T-helper 1 cell treated with Interleukin-12 subunit alpha and Interleukin-12 subunit beta and Interleukin-4 antibody, amounts not matched to agents 30 μg/mL and 1 μg/mL, for 36 hours (primary cell): ENCODE data around the gene GSTA2.
"Not testable (repeated sequence)": the region's sequence is repeated elsewhere in the genome, so short reads cannot be mapped to it uniquely, and the experiment has no call there.

Source experiments
- H3K27ac Mint-ChIP-seq: one replicate; pipeline ENCODE4 v1.8.0; 2021; ENCODE audit warnings: mild to moderate bottlenecking, mixed read lengths
- H3K27me3 Mint-ChIP-seq: one replicate; pipeline ENCODE4 v1.8.0; 2021; ENCODE audit warnings: low read depth, mixed read lengths
- H3K36me3 Mint-ChIP-seq: one replicate; pipeline ENCODE4 v1.8.0; 2021; ENCODE audit warnings: low read depth, mixed read lengths
- H3K4me1 Mint-ChIP-seq: one replicate; pipeline ENCODE4 v1.8.0; 2021; ENCODE audit warnings: low read depth, mixed read lengths
- H3K4me3 Mint-ChIP-seq: one replicate; pipeline ENCODE4 v1.8.0; 2021; ENCODE audit warnings: mild to moderate bottlenecking, moderate library complexity, mixed read lengths
- H3K9me3 Mint-ChIP-seq: one replicate; pipeline ENCODE4 v1.8.0; 2021; ENCODE audit warnings: mixed read lengths

GSTA2 gene

GRCh38 chr6:52779237-52779636 is 16.0 kb upstream of the GSTA2 start:
- H3K4me1 Mint-ChIP-seq: no peaks in the 10 kb centered on the region
- H3K4me3 Mint-ChIP-seq: no peak overlapping the region
- H3K27ac Mint-ChIP-seq: no peak overlapping the region
- no peaks in the 10 kb centered on the region for H3K9me3 Mint-ChIP-seq
- no peaks in the 10 kb centered on the region for H3K27me3 Mint-ChIP-seq
- H3K36me3 Mint-ChIP-seq: no peaks in the 10 kb centered on the region

- not testable (repeated sequence) for H3K27me3 Mint-ChIP-seq, H3K4me3 Mint-ChIP-seq, H3K4me1 Mint-ChIP-seq, H3K27ac Mint-ChIP-seq, H3K9me3 Mint-ChIP-seq, H3K36me3 Mint-ChIP-seq
Measured at GRCh38 chr6:52776711-52777351, 13.6 kb upstream of the GSTA2 start.

- H3K36me3 Mint-ChIP-seq, H3K4me1 Mint-ChIP-seq, H3K27ac Mint-ChIP-seq, H3K9me3 Mint-ChIP-seq, H3K27me3 Mint-ChIP-seq, H3K4me3 Mint-ChIP-seq: not testable (repeated sequence)
Measured at GRCh38 chr6:52769399-52769798, 6.1 kb upstream of the GSTA2 start.

- not testable (repeated sequence) for H3K27ac Mint-ChIP-seq, H3K4me3 Mint-ChIP-seq, H3K27me3 Mint-ChIP-seq, H3K9me3 Mint-ChIP-seq, H3K36me3 Mint-ChIP-seq, H3K4me1 Mint-ChIP-seq
Measured at GRCh38 chr6:52767658-52768057, 4.4 kb upstream of the GSTA2 start.

- not testable (repeated sequence) for H3K36me3 Mint-ChIP-seq, H3K9me3 Mint-ChIP-seq, H3K27ac Mint-ChIP-seq, H3K4me3 Mint-ChIP-seq, H3K4me1 Mint-ChIP-seq, H3K27me3 Mint-ChIP-seq
Measured at GRCh38 chr6:52761673-52762491, 1.4 kb downstream of the GSTA2 start.

- no peak overlapping the region for H3K4me3 Mint-ChIP-seq
- no peak overlapping the region for H3K27ac Mint-ChIP-seq
- no peaks in the 10 kb centered on the region for H3K27me3 Mint-ChIP-seq
- H3K9me3 Mint-ChIP-seq: no peaks in the 10 kb centered on the region
- H3K4me1 Mint-ChIP-seq: no peaks in the 10 kb centered on the region
- H3K36me3 Mint-ChIP-seq: no peaks in the 10 kb centered on the region
Measured at GRCh38 chr6:52760105-52760765, 3.0 kb downstream of the GSTA2 start.

- Mint-ChIP-seq H3K4me3 (no peak overlapping the region), H3K27ac (no peak overlapping the region), H3K27me3 (no peaks in the 10 kb centered on the region), H3K36me3 (no peaks in the 10 kb centered on the region), H3K4me1 (no peaks in the 10 kb centered on the region), H3K9me3 (no peaks in the 10 kb centered on the region)
Measured at GRCh38 chr6:52759085-52759484, 4.2 kb downstream of the GSTA2 start.

GRCh38 chr6:52757651-52758338 is 5.5 kb downstream of the GSTA2 start:
- not testable (repeated sequence) for H3K9me3 Mint-ChIP-seq, H3K4me1 Mint-ChIP-seq, H3K36me3 Mint-ChIP-seq, H3K27ac Mint-ChIP-seq, H3K4me3 Mint-ChIP-seq, H3K27me3 Mint-ChIP-seq

GRCh38 chr6:52754443-52754842 is 8.8 kb downstream of the GSTA2 start:
- no peak overlapping the region for H3K4me3 Mint-ChIP-seq
- no peaks in the 10 kb centered on the region for H3K27me3 Mint-ChIP-seq
- H3K27ac Mint-ChIP-seq: no peak overlapping the region
- H3K9me3 Mint-ChIP-seq: no peaks in the 10 kb centered on the region
- H3K4me1 Mint-ChIP-seq: no peaks in the 10 kb centered on the region
- no peaks in the 10 kb centered on the region for H3K36me3 Mint-ChIP-seq

GRCh38 chr6:52753137-52753536 is 10.1 kb downstream of the GSTA2 start:
- H3K4me1 Mint-ChIP-seq, H3K9me3 Mint-ChIP-seq, H3K27ac Mint-ChIP-seq, H3K27me3 Mint-ChIP-seq, H3K36me3 Mint-ChIP-seq, H3K4me3 Mint-ChIP-seq: not testable (repeated sequence)

GRCh38 chr6:52752310-52752709 is 11.0 kb downstream of the GSTA2 start:
- Mint-ChIP-seq H3K27me3 (no peaks in the 10 kb centered on the region), H3K36me3 (no peaks in the 10 kb centered on the region)

GRCh38 chr6:52749556-52750152 is 13.6 kb downstream of the GSTA2 start:
- no peaks in the 10 kb centered on the region for H3K4me1 Mint-ChIP-seq
- H3K9me3 Mint-ChIP-seq: no peaks in the 10 kb centered on the region
- no peak overlapping the region for H3K27ac Mint-ChIP-seq
- no peaks in the 10 kb centered on the region for H3K27me3 Mint-ChIP-seq
- H3K4me3 Mint-ChIP-seq: no peak overlapping the region
- H3K36me3 Mint-ChIP-seq: no peaks in the 10 kb centered on the region

More at GRCh38 chr6:52752310-52752709, 11.0 kb downstream of the GSTA2 start:
- no peaks in the 10 kb centered on the region for H3K9me3 Mint-ChIP-seq
- H3K4me1 Mint-ChIP-seq: no peaks in the 10 kb centered on the region
- no peak overlapping the region for H3K4me3 Mint-ChIP-seq
- no peak overlapping the region for H3K27ac Mint-ChIP-seq

GRCh38 chr6:52747301-52747700 is 16.0 kb downstream of the GSTA2 start:
- H3K4me1 Mint-ChIP-seq, H3K4me3 Mint-ChIP-seq, H3K27me3 Mint-ChIP-seq, H3K27ac Mint-ChIP-seq, H3K36me3 Mint-ChIP-seq, H3K9me3 Mint-ChIP-seq: not testable (repeated sequence)

- H3K27me3 Mint-ChIP-seq: no peaks in the 10 kb centered on the region
- H3K9me3 Mint-ChIP-seq: no peaks in the 10 kb centered on the region
- no peaks in the 10 kb centered on the region for H3K4me1 Mint-ChIP-seq
- H3K27ac Mint-ChIP-seq: no peak overlapping the region
- H3K4me3 Mint-ChIP-seq: no peak overlapping the region
- no peaks in the 10 kb centered on the region for H3K36me3 Mint-ChIP-seq
Measured at GRCh38 chr6:52746213-52746612, 17.1 kb downstream of the GSTA2 start.
